Measurements from ENCODE around the gene BCLAF3.

Gene BCLAF3

GRCh38 chrX:19986531-19986930 lies 4.3 kb downstream of the BCLAF3 start:
- ChIA-PET CTCF (interaction anchor here (1.4 kb wide), 1 partner anchor 81 kb away, joined by 6 read pairs; no protein-coding TSS in a partner anchor), POLR2A (no interaction called here)
- no peak for TF ChIP-seq CTCF (IDR thresholded peaks at IDR 0.05; ENCODE audit: insufficient read depth, low read length, missing control alignments)
- DNase-seq (ENCODE audit: low read depth, low spot score), result no peak
- H3K4me3 ChIP-seq (ENCODE audit: low read depth, low read length), result no peak overlapping the region

- TF ChIP-seq CTCF (IDR thresholded peaks at IDR 0.05; ENCODE audit: insufficient read depth, low read length, missing control alignments), result no peak
- ChIA-PET CTCF (no interaction called here), POLR2A (no interaction called here)
- no peak overlapping the region for H3K4me3 ChIP-seq (ENCODE audit: low read depth, low read length)
- no peak for DNase-seq (ENCODE audit: low read depth, low spot score)
Observed at GRCh38 chrX:19981947-19982346, 8.9 kb downstream of the BCLAF3 start.

GRCh38 chrX:19975845-19976244 lies 15.0 kb downstream of the BCLAF3 start:
- DNase-seq (ENCODE audit: low read depth, low spot score), result no peak
- ChIA-PET CTCF (interaction anchor here (1.1 kb wide), 1 partner anchor 16 kb away, joined by 3 read pairs; the partner anchor contains the start of gene BCLAF3), POLR2A (interaction anchor here (0.7 kb wide), 1 partner anchor 14 kb away, joined by 4 read pairs; no protein-coding TSS in a partner anchor)
- H3K4me3 ChIP-seq (ENCODE audit: low read depth, low read length), result no peak overlapping the region
- no peak for TF ChIP-seq CTCF (IDR thresholded peaks at IDR 0.05; ENCODE audit: insufficient read depth, low read length, missing control alignments)

GRCh38 chrX:19972984-19973383 lies 17.9 kb downstream of the BCLAF3 start:
- TF ChIP-seq CTCF (IDR thresholded peaks at IDR 0.05; ENCODE audit: insufficient read depth, low read length, missing control alignments), result no peak
- ChIA-PET CTCF (no interaction called here), POLR2A (no interaction called here)
- DNase-seq (ENCODE audit: low read depth, low spot score), result no peak
- no peak overlapping the region for H3K4me3 ChIP-seq (ENCODE audit: low read depth, low read length)

- DNase-seq (ENCODE audit: low read depth, low spot score), result no peak
- POLR2A ChIA-PET, result no interaction called here
- CTCF ChIA-PET, result interaction anchor here (1.1 kb wide), 1 partner anchor 63 kb away, joined by 3 read pairs; no protein-coding TSS in a partner anchor
- no peak overlapping the region for H3K4me3 ChIP-seq (ENCODE audit: low read depth, low read length)
- TF ChIP-seq CTCF (IDR thresholded peaks at IDR 0.05; ENCODE audit: insufficient read depth, low read length, missing control alignments), result no peak
Observed at GRCh38 chrX:19968276-19968675, 22.6 kb downstream of the BCLAF3 start.

GRCh38 chrX:19966056-19966455 lies 24.8 kb downstream of the BCLAF3 start:
- CTCF ChIA-PET, result interaction anchor here (0.8 kb wide), 1 partner anchor 102 kb away, joined by 3 read pairs; no protein-coding TSS in a partner anchor
- no peak for TF ChIP-seq CTCF (IDR thresholded peaks at IDR 0.05; ENCODE audit: insufficient read depth, low read length, missing control alignments)
- POLR2A ChIA-PET, result no interaction called here

More at GRCh38 chrX:19966056-19966455, 24.8 kb downstream of the BCLAF3 start:
- DNase-seq (ENCODE audit: low read depth, low spot score), result no peak
- H3K4me3 ChIP-seq (ENCODE audit: low read depth, low read length), result no peak overlapping the region
